NCI-H1105 (cell line): ENCODE measurements around the gene CHCHD1.
"Not testable (repeated sequence)": the region's sequence is repeated elsewhere in the genome, so short reads cannot be mapped to it uniquely, and the experiment has no call there.

Experiments
- DNase-seq: peaks from one replicate; lab custom pipeline; 2025; lab: John Stamatoyannopoulos, UW

Gene CHCHD1

DNA sequence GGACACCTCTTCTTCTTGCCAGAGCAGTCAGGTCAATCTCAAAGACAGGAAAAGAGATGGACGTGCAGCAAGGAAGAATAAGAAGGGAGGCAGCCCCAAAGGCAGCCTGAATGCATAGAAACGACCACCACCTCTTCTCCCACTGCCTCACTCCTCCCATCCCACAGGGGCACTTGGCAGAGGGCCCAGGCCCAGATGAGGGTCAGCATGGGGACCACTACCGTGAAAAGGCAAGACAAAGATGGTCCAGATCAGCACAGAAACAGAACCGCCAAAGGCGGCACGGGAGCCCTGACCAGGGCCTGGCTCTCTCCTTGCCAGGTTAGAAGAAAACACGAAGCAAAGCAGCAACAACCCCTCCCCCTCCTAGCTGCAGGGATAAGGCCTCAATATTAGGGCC lies 31.5 kb downstream of the CHCHD1 start:
- no peak for DNase-seq

DNA sequence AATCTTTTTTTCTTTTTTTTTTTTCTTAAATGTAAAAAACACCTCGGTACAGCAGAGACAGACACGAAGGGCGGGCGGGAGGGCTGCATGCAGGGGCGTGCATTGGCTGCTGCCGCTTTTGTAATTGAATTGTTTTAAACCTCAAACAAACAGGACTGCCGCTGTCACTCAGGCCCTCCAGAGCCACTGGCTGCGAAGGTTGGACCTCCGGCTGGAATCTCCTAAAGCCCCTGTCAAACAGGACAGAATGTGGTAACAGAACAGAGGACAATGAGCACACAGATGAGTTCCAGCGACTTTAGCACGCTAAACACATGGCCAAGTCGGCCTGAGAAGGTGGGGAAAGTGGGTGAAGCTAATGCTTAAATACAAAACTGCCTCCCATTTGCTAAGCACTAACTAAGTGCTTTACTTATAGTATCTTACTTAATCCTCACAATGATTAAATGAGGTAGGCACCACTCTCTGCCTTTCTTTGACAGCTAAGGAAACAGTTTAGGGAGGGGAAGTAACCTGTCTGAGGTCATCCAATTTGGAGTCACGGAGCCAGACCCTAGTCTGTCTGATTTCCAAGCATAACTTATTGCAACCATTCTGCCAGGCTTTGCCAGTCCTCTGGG lies 32.5 kb downstream of the CHCHD1 start:
- DNase-seq: no peak

DNA sequence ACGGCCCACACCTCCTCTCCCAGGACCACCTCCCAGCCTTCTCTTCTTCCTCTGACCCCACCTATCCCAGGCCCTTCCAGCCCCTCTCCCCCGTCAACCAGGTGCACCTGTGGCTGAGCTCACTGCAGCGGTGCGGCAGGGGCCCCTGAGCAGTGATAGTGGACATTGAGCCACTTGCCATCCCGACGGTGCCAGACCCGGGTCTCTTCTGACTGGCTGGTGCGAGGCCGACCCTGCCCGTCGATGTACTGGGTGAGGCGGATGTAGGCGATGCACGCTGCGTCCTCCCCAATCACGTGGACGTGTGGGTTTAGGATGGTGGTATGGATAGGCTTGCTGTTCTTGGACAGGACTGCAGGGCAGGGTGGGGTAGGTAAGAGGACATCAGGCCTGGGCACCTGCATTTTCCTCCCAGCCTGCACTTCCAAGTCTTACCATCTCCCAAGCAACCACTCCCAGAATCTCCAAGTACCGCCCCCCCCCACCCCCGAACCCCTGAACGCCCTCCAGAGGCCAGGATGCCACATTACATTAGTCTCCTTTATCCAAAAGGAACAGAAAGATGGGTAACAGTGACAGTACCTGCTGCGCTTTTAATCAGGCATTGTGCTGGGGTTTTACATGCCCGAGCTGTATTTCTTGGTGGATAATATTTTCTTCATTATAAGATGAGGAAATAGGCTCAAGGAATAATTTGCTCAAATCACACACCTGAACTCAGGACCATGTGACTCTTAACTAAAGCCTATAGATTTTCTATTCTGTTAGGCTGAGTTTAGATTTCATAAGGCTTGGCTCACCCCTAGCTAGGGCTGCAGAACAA lies 33.3 kb downstream of the CHCHD1 start:
- DNase-seq: no peak

DNA sequence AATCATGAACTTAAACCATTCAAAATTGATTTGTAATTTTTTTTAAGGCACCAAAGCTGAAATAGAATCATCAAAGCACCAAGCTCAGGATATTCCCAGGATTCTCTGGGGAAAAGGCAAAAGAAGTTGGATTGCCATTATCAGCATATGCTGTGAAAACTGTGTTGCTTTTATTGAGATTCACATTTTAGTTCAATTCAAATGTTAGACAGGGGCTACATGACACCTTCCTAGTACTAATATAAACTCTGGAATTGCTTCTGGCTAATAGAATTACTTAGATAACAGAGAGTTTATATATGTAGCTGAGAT lies 33.8 kb downstream of the CHCHD1 start:
- no peak for DNase-seq

DNA sequence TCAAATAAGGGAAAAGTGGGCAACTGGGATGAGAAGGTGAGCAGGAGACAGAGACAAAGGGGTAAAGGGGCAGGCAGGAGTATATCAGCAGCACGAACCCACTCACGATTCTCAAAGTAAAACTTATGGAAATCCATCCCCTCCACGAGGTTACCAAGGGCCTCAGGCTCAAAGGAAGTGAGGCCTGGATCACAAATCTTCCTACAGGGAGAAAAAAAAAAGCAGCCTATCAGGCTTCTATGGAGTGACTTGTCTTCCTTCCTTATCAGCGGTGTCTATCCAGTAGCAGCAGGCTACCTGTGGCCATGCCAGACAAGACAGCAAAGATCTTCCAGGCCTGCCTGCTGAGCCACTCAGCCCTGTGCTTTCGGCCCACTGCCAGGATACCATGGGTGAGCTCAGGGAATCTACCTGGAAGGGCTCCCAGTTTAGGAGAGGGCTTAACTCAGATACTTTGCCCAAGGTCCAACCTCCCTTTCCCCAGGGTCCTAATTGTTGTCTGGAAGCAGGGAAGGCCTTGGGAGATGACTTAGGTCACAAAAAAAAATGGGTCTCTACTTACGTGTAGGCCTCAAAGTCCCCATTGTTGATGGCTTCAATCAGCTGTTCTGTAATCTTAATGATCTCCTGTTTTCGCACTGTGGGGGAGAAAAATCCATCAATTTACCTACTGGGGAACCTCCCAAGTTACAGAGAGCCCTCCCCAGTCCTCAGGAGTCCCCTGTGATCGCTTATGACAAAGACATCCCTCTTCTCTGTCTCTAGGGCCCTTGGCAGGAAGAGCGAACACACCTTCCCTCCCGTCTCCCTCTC lies 35.3 kb downstream of the CHCHD1 start:
- no peak for DNase-seq

DNA sequence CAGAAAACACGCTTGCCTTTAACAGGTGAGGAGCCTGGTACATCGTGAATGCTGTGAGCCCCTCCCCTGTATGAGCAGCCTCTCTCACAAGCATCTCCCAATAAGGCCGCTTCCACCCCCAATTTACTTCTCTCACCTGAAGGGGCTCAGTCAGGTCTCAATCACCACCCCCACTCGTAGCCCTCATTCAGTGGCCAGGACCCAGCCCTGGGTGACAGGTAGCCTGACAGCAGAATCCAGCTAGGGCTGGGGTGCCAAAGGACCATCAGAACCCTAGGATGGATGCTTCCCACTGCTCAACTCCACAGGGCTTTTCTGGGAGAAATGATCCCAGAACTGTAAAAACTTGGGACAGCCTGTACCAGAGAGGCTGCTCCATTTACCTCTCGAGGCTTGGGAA lies 36.0 kb downstream of the CHCHD1 start:
- no peak for DNase-seq

DNA sequence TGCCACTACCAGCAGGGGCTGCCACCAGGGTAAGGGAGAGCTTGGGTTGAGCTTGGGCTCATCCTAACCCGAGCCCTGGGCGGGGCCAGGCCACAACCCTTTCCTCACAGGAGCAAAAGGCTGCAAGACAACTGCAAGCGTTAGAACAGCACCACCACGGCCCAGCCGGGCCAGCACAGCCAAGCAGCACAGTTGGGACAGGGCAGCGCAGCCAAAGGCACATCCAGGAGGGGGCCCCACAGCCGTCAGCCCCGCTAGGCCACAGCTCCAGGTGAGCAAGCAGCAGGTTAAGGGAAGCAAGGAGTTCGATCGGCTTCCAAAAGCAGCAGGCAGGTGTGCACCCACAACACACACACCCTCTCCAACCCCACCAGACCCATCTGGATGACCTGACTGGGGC lies 36.6 kb downstream of the CHCHD1 start:
- DNase-seq: no peak

DNA sequence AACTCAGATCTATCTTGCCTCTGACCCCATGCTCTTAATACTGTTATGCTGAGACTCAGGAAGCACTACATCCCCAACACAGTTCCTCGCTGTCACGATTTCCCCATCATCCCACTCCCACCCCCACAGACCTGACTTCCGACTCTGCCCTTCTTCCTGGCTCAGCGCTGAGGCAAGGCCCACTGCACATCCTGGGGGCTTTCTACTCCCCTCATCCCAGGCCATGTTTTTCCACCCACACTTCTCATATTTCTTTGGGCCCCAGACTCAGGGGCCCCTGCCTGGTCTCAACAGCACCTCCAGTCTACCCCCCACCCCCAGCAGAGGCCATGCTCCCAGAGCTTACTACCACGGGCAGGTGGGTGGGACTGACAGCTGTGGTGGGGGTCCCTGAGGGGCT lies 37.2 kb downstream of the CHCHD1 start:
- DNase-seq: no peak

DNA sequence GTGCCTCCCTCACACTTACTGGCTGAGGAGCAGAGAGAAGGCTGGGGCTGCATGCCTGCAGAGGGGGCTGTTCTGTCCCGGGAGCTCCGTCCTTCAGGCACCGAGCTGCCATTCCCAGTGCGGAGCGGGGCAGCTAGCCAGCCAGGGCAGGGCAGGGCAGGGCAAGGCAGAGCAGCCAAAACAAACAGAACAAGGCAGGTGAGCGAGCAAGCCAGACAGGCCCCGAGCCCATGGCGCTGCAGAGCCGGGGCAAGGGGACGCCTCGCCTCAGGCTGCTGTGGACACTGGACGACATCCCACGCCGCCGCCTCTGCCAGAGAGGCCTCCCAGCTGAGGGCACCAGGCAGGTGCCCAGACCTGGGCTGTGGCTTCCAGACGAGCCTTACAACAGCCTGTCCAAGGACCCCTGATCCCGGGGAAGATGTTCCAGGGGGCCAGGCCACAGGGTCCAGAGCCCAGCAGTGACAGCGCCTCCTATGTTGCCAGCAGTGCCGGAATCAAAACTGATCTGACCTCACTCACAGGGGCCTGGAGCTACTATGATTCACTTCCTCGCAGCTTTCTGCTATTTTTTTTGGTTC lies 37.8 kb downstream of the CHCHD1 start:
- no peak for DNase-seq

DNA sequence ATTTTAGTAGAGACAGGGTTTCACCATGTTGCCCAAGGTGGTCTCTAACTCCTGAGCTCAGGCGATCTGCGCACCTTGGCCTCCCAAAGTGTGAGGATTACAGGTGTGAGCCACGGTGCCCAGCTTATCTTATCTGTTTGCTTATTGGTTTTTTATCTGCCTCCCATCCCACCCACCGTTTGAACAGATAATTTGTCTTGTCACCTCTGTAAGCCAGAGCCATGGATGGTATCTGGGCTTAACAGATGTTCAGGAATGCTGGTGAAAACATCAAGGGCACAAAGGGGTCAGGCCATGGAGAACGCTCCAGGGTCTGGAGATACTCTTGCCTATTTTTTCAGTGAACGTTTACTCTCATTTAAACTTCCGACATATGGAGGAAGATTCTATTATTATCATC lies 41.5 kb downstream of the CHCHD1 start:
- no peak for DNase-seq

DNA sequence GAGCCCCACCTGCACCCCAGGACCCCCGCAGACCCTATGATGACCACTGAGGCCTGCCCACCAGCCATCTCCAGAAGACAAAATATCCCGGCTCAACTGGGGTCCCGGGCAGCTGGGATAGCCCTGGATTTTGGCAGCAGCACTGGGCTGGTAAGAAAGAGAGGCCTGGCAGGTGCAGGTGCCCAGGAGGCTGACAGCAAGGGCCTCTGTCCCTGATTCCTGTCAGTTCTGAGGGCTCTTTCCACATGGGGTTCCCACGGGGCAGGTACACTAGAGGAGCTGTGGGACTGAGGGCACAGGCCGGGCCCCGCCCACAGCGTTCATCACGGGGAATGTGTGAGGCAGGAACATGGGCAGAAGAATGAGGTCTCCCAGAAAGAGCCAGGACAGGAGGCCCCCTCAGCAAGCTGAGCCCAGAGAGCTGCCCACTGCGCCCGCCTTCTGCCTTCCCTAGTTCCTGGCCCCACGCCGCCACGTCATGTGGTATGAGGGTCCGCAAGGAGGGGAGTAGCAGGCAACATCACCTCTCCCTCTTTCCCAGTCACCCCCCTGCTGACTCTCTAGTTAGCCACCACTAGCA lies 42.4 kb downstream of the CHCHD1 start:
- no peak for DNase-seq

DNA sequence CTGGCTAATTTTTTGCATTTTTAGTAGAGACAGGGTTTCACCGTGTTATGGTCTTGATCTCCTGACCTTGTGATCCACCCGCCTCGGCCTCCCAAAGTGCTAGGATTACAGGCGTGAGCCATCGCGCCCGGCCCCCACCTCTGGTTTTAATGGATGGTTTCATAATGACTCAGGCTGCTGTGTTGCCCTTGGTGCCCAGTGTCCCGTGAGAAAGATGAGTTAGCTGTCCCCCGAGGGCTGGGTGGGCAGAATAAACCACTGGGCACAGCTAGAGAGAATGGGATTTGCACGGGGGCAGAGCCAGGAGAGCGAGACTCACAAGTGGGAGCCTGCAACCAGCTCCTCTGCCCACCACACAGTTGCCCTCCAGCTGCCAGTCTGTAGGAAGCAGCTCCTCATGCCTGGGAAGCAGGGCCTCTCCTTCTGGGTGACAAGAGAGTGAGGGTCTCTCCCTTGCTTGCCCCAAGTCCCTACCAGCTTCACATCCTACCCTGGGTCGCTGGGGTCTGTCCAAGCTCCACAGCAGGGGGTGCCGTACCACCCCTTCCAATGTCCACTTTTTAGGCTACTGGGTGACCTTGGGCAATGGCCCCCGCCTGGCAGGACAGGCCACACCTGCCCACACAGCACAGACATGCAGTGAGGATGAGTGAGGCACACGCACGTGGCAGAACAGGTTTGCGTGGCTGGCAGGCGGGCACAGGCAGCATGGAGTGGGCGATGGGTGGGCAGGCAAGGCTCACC lies 45.7 kb downstream of the CHCHD1 start:
- DNase-seq: no peak

DNA sequence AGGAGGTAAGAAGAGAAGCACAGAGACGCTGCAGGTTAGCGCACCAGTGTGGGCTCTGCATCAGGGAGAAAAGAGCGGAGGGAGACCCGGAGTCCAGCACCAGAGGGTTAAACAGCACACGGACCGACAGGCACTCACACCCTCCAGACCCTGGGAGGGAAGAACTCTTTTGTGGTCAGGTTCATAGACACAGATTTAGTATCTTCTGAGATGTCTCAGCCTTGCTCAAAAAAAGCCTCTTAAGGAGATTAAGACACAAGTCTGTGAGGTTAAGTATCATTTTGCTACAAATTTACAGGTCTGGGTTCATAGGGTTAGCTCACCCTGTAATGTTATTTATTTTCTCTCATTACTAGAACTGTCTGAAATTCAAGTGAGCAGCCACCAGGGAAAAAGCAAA lies 46.3 kb downstream of the CHCHD1 start:
- no peak for DNase-seq

DNA sequence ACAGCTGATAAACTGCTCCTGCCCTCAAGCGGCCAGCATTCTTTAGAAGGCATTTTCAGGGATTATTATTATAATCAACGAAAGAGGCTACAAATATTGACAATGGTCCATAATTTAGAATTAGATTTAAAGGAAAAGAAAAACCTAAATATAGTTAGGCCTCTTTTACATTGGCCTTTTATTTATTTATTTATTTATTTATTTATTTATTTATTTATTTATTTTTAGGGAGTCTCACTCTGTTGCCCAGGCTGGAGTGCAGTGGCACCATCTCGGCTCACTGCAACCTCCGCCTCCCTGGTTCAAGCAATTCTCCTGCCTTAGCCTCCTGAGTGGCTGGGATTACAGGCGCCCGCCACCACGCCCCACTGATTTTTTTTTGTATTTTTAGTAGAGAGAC lies 47.2 kb downstream of the CHCHD1 start:
- not testable (repeated sequence) for DNase-seq
